Heart left ventricle (tissue), 13 donors: Measurements from ENCODE around the gene EFNA2.

ENCODE experiments used
- CTCF ChIP-seq, 12 donors: fragments of 200-600 bp; sonication (generic) in 4 of 12; IDR thresholded peaks; one replicate each; pipeline versions ENCODE4 v1.5.0 to v1.8.0; 2018 to 2022; ENCODE audit warnings: antibody characterized with exemption in 12 of 12, mild to moderate bottlenecking in 5 of 12
- POLR2A ChIP-seq, 2 donors: fragments of 450-650 bp; IDR thresholded peaks; one replicate each; pipeline ENCODE4 v1.6.1; 2017; ENCODE audit warnings: antibody characterized with exemption in 2 of 2, mild to moderate bottlenecking in 2 of 2, moderate library complexity in 2 of 2
- donor health status: ischemic (EF 13 %, LVEDD 7.1; RV severe dilation, severe dysfunction).
- donor health status: DM: no; HTN: yes; CAD: no.
- donor health status: DM: no; HTN: no; CAD: no.
- donor health status: ischemic (EF 25% LVEDD 6.9; RV normal size, moderate dysfunction).
- donor health status: ischemic (EF 25% LVEDD 5.7; RV mildly dilated, moderate dysfunction).
- donor health status: ischemic (EF 35%, LVEDD 5.7; RV mildly dilated, moderate dysfunction).
- donor health status: nonischemic (EF 11% LVEDD 7.7; RV severe dilation, severe dysfunction).
- donor health status: DM: yes; HTN: yes; CAD: no.
- donor health status: PGD.
- donor health status: ischemic (EF 29% LVEDD 5.4; RV normal size, mild dysfunction).
- donor health status: nonischemic (EF 23%, LVEDD 6.1; RV moderate dilation, normal function).

GRCh38 chr19:1275976-1276627 is 9.6 kb upstream of the EFNA2 start:
- no peak for TF ChIP-seq CTCF (IDR thresholded peaks at IDR 0.05)
- TF ChIP-seq POLR2A (IDR thresholded peaks at IDR 0.05) = no peak
